Duodenal mucosa (tissue), 2 donors: ENCODE data around the gene SMIM35.

Experiments used
- H3K27ac ChIP-seq: one replicate; pipeline ENCODE4 v1.7.0; 2013; ENCODE audit warnings: low read depth, low read length
- H3K27me3 ChIP-seq, 2 donors: one replicate each; pipeline ENCODE4 v1.7.0; 2013; ENCODE audit warnings: low read length in 2 of 2, control low read depth in 1 of 2; ENCODE audit not compliant: insufficient read depth in 2 of 2, control insufficient read depth in 1 of 2
- H3K36me3 ChIP-seq, 2 donors: one replicate each; pipeline ENCODE4 v1.7.0; 2013; ENCODE audit warnings: low read length in 2 of 2, control low read depth in 1 of 2; ENCODE audit not compliant: insufficient read depth in 2 of 2, control insufficient read depth in 1 of 2
- H3K4me1 ChIP-seq, 2 donors: one replicate each; pipeline ENCODE4 v1.7.0; 2013; ENCODE audit warnings: low read length in 2 of 2, control low read depth in 1 of 2; ENCODE audit not compliant: insufficient read depth in 2 of 2, control insufficient read depth in 1 of 2
- H3K4me3 ChIP-seq, 2 donors: one replicate each; pipeline ENCODE4 v1.7.0; 2013; ENCODE audit warnings: low read length in 2 of 2, low read depth in 1 of 2
- H3K9ac ChIP-seq, 2 donors: one replicate each; pipeline ENCODE4 v1.7.0; 2013; ENCODE audit warnings: low read length in 2 of 2, low read depth in 1 of 2
- H3K9me3 ChIP-seq, 2 donors: one replicate each; pipeline ENCODE4 v1.7.0; 2013; ENCODE audit warnings: low read length in 2 of 2, control low read depth in 1 of 2; ENCODE audit not compliant: control insufficient read depth in 1 of 2

Gene SMIM35

DNA sequence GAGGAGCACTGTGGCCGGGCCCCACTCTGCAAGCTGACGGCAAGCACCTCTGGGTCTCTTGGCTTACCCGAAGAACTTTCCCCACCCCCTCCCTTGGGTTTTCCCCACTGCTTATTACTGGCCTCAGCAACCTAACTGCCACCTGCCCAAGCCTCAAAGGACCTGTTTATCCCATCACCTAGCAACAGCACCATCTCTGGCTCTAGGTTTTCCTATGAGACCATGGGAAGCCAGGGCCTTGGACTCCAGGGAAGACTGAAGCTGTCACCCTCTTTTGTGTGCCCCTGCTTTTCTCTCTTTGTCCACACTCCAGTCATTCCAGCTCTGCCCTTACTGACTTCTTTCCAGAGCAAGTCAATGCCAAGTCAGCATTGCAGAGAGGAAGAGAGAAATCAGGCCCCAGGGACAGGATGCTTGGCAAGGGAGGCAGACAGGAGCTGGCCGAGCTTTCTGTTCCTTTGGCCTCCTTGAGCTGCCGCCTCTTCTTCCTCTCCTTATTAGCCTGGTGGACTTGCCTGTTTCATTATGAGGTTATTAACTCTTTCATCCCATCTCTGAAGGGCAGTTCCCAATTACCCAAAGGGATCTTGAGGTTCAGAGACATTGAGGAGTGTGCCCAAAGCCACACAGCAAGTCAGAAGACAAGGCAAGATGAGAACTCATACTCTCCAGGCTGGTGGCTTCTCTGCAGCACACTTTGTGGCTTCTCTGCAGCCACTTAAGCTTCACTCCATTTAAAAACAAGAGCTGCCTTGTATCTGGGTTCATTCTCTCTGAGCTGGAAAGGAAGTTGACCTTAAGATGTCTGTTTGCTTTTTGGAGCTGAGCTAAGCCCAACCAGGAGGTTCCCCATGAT lies at the start of gene SMIM35:
Gene SMIM35, minus strand, starts transcription at position 51 of the 856 bp plus-strand sequence. CDS start 206 bp downstream, outside the sequence.
- H3K9ac ChIP-seq = no peak within 1 kb of the TSS
- no peak within 1 kb of the TSS for H3K27ac ChIP-seq
- peaks cover 0 to 3% of the 10 kb centered on the region in 2 donors for H3K27me3 ChIP-seq
- H3K4me3 ChIP-seq = no peak within 1 kb of the TSS
- peaks cover 41 to 44% of the 10 kb centered on the region in 2 donors for H3K4me1 ChIP-seq
- H3K36me3 ChIP-seq = peaks cover 8 to 28% of the 10 kb centered on the region in 2 donors
- no peaks in the 10 kb centered on the region for H3K9me3 ChIP-seq

DNA sequence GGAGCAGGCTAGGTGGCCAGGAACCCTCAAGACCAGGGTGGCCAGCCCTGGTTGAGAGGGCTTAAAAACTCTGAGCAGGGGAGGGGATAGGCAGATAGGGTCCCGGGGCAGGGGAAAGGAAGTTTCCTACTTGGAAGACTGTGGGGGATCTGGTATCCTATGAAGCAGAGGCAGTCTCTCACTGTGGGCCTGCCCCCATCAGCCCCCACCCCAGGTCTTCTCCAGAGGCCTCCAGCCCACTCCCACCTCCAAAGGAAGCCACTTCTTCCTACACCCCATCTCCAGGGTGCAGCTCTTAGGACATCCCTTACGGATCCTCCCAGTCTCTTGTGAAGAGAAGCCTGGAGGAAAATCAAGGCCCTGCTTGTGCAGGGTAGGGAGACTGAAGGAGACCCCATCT lies 49.6 kb upstream of the SMIM35 start:
- H3K4me1 ChIP-seq = no peaks in the 10 kb centered on the region
- H3K27ac ChIP-seq = no peak overlapping the region
- H3K4me3 ChIP-seq = no peak overlapping the region
- H3K9ac ChIP-seq = no peak overlapping the region
- H3K9me3 ChIP-seq = no peaks in the 10 kb centered on the region
- peaks cover 3 to 6% of the 10 kb centered on the region in 2 donors for H3K27me3 ChIP-seq
- H3K36me3 ChIP-seq = no peaks in the 10 kb centered on the region

DNA sequence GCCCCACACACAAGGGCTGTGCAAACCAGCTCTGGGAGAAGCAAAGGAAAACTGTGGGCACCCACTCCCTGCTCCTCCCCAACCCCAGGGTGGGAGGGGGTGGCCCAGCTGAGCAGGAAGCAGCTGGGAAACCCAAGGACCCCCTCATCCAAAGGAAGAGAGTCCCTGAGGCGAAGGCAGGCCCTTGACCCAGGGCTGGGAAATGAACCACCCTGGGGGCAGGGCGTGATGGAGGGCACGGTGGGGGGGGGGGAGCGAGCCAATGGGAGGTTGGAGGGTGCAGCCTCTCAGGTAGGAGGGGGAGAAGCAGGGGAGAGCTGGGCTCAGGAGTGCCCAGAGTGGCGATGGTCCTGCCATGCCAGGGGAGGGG lies 49.0 kb upstream of the SMIM35 start:
- Histone ChIP-seq H3K36me3 (no peaks in the 10 kb centered on the region), H3K27ac (no peak overlapping the region), H3K4me1 (no peaks in the 10 kb centered on the region), H3K9me3 (no peaks in the 10 kb centered on the region), H3K27me3 (peaks cover 0 to under 1% of the 10 kb centered on the region in 2 donors), H3K4me3 (no peak overlapping the region), H3K9ac (no peak overlapping the region)

DNA sequence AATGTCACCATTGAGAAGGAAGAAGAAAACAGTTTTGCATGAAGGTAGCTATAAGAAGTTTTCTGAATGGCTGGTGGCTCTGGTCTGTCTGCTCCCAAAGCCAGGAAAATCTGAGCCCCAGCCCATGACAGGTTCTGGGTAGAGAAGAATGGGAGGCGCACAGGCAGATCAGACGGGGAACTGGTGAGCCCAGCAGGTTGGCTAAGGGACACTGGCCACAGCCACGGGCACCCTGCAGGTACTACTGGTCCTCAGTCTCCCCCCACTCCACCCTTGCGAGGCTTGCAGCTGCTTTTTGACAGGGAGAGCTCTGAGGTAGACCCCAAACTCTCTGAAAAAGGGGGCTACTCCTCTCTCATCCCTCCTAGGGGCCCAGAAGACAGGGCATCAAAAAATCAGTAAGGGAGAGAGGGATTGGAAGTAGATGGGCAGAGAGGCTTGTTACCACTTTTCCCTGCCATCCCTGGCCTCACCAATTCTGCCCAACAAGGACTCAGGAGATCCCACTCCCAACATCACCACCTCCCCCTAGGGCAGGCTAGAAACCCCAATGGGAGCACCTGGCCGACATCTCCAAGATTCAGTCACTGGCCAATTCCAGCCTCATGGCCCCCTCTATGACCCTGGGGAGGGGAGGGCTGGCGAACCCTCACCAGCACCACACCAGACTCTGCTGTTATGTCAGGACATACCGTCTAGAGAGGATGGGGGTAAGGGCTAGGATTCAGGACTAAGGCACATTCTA lies 48.5 kb upstream of the SMIM35 start:
- Histone ChIP-seq H3K27me3 (no peaks in the 10 kb centered on the region), H3K9ac (no peak overlapping the region), H3K4me3 (no peak overlapping the region), H3K4me1 (no peaks in the 10 kb centered on the region), H3K36me3 (no peaks in the 10 kb centered on the region), H3K9me3 (no peaks in the 10 kb centered on the region), H3K27ac (no peak overlapping the region)

DNA sequence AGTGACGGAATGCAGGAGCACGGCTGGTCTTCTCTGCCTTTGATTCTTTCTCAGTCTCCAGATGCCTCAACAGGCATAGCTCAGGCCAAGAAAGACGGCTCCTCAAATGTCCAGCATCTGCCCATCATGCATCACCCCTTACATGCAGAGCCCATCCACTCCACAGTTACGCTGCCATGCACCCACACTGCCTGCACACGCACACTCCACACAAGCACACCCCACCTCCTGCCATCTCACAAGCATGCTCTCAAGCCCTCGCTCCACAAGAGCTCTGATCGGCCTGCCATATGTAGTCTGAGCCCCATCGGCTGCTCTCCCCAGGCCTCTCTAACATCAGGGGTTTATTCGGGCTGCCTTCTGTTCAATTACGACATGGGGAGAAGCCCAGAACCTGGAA lies 47.1 kb upstream of the SMIM35 start:
- Histone ChIP-seq H3K9ac (no peak overlapping the region), H3K27ac (no peak overlapping the region), H3K4me3 (no peak overlapping the region), H3K4me1 (no peaks in the 10 kb centered on the region), H3K27me3 (no peaks in the 10 kb centered on the region), H3K36me3 (no peaks in the 10 kb centered on the region), H3K9me3 (no peaks in the 10 kb centered on the region)

DNA sequence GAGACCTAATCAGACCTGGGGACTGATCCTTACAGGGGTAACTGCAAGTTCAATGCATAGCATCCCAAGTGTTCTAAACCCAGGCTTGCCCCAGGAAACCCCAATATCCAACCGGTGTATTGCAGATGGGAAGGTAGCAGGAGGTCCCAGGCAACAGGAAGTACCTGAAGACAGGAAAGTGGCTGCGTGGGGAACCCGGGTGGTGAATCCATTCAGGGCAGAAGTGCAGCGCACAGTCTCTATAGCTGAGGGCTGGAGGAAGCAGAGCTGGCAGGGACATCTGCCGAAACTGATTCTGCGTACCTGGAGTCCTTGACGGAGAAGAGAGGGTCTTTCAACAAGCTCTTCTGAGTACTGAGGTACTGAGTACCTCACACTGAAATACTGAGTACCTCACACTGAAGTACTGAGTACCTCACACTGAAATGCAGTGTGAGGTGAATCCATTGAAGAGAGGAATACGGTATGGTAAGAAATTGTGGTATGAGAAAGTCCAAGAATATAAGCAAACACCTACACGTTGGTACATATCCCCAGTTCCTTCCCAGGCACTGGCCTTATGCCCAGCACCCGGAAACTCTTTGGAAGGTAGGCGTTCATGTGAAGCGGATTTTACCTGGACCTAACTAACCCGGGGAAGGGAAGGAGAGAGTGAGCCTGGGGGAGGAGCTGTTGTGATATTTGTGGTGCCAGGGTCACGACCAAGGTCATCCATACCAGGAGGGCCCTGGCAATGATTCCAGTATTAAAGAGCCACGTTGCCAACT lies 45.8 kb upstream of the SMIM35 start:
- Histone ChIP-seq H3K36me3 (no peaks in the 10 kb centered on the region), H3K4me3 (no peak overlapping the region), H3K27me3 (no peaks in the 10 kb centered on the region), H3K27ac (no peak overlapping the region), H3K9ac (no peak overlapping the region), H3K4me1 (no peaks in the 10 kb centered on the region), H3K9me3 (no peaks in the 10 kb centered on the region)

DNA sequence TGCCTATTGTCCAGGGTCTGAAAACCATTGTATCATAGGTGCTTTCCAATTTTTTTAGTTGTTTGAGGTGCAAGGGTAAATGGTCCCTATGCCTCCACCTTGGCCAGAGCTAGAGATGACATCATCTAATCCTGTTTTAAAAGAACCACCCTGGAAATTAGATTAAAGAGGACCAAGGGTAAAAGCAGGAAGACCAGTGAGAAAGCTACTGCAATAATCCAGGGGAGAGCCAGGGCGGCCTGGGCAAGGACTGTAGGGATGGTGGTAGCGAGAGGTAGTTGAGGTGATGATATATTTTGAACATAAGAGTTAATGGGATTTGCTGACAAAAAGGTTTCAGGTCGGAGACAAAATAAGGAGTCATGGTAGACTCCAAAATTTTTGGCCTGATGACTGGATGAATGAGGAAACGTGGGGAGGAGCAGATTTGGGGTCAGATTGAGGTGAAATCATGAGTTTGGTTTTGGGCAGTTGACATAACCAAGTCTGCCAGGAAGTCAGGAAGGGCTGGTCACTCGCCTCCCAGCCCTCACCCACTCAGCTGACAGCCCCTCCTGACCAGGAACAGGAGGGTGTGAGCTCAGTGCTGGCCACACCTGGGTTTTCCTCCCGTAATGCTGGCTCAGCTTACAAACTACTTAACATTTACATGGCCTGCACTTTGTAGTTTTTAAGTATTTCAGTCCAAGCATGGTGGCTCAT lies 42.9 kb upstream of the SMIM35 start:
- no peak overlapping the region for H3K27ac ChIP-seq
- no peak overlapping the region for H3K4me3 ChIP-seq
- peaks cover 0 to 10% of the 10 kb centered on the region in 2 donors for H3K36me3 ChIP-seq
- H3K9ac ChIP-seq = no peak overlapping the region
- no peaks in the 10 kb centered on the region for H3K9me3 ChIP-seq
- H3K27me3 ChIP-seq = no peaks in the 10 kb centered on the region
- no peaks in the 10 kb centered on the region for H3K4me1 ChIP-seq

DNA sequence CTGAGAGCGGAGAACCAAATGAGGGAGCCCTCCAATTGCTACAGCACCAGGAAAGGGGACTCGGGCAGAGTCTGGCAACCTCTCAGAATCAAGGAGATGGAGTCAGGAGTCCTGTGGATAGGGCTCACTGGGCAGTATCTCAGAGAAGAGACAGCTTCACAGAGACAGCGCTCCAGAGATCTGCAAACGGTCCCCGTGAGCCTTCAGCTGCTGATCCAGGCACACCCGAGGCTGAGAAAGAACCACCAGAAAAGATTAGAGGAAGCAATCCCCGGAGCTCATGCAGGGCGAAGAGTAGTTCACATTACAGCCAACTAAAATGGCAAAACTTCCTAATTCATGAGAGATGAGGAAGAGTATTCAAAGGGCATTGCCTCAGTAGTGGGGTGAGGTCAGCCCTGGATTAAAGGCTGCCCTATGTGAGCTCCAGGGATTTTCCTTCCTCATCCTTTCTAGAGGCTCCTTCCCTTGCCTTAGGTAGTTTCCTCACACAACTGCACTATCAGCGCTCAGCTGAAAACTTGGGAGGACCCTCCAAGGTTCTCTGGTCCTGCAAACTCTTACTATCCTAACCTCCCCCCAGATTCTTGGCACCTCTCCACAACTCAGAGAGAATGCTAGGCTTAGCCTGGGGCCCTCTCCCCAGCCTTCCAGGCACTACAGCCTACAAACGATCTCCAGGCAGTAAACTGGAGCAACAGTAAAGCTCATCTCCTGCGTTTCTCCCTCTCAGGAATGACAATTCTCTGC lies 42.1 kb upstream of the SMIM35 start:
- H3K9ac ChIP-seq = no peak overlapping the region
- H3K9me3 ChIP-seq = no peaks in the 10 kb centered on the region
- no peaks in the 10 kb centered on the region for H3K4me1 ChIP-seq
- no peak overlapping the region for H3K27ac ChIP-seq
- H3K4me3 ChIP-seq = no peak overlapping the region
- H3K27me3 ChIP-seq = no peaks in the 10 kb centered on the region
- H3K36me3 ChIP-seq = peaks cover 0 to 10% of the 10 kb centered on the region in 2 donors

DNA sequence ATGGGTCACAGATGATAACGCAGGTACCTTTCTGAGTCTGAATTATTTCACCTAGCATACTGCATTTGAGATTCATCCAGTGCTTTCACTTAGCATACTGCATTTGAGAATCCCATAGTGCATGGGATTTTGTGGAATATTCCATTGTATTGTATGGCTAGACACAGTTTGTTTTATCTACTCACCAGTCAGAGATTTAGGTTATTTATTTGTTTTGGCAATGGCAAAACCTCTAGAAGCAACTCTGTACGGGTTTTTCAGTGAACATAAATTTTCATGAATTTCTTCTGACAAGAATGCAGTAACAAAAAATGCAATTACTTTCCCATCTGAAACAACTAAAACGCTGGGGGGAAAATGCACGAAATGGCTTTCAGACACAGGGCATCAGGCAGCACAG lies 41.5 kb upstream of the SMIM35 start:
- Histone ChIP-seq H3K9ac (no peak overlapping the region), H3K27me3 (no peaks in the 10 kb centered on the region), H3K36me3 (peaks cover 0 to 10% of the 10 kb centered on the region in 2 donors), H3K4me1 (no peaks in the 10 kb centered on the region), H3K27ac (no peak overlapping the region), H3K4me3 (no peak overlapping the region), H3K9me3 (no peaks in the 10 kb centered on the region)
